Stimulated activated CD4-positive, alpha-beta T cell treated with anti-CD3 and anti-CD28 coated beads, Interleukin-15, amount 100 ng/mL, for 24 hours (primary cell): ENCODE results near the gene TFAP2C.
A peak's percentile ranks its signal among the peaks of the same experiment; 100 is the strongest.

Experiments
- DNase-seq: peaks from one replicate; pipeline ENCODE4 v3.0.0-alpha.2; 2020

The TFAP2C gene

GRCh38 chr20:56628873-56629463, at the start of gene TFAP2C:
Gene TFAP2C, plus strand, starts transcription at chr20:56629306. Its CDS starts 239 bp downstream, at chr20:56629545.
- DNase-seq, result peak; percentile 65

- no peak for DNase-seq
Measured at GRCh38 chr20:56580226-56580625, 48.9 kb upstream of the TFAP2C start.

- DNase-seq, result no peak
Measured at GRCh38 chr20:56581701-56582100, 47.4 kb upstream of the TFAP2C start.

- DNase-seq, result no peak
Measured at GRCh38 chr20:56582542-56582941, 46.6 kb upstream of the TFAP2C start.

- DNase-seq, result no peak
Measured at GRCh38 chr20:56584916-56585315, 44.2 kb upstream of the TFAP2C start.

GRCh38 chr20:56587307-56588041, 41.6 kb upstream of the TFAP2C start:
- no peak for DNase-seq

GRCh38 chr20:56588996-56589395, 40.1 kb upstream of the TFAP2C start:
- DNase-seq, result no peak

GRCh38 chr20:56589633-56590032, 39.5 kb upstream of the TFAP2C start:
- DNase-seq, result no peak

GRCh38 chr20:56590888-56591287, 38.2 kb upstream of the TFAP2C start:
- DNase-seq, result no peak

GRCh38 chr20:56592211-56592610, 36.9 kb upstream of the TFAP2C start:
- DNase-seq, result no peak

- DNase-seq, result no peak
Measured at GRCh38 chr20:56592817-56593216, 36.3 kb upstream of the TFAP2C start.

- DNase-seq, result no peak
Measured at GRCh38 chr20:56595746-56596475, 33.2 kb upstream of the TFAP2C start.

GRCh38 chr20:56601166-56601565, 27.9 kb upstream of the TFAP2C start:
- DNase-seq, result no peak

- no peak for DNase-seq
Measured at GRCh38 chr20:56604673-56605072, 24.4 kb upstream of the TFAP2C start.

- no peak for DNase-seq
Measured at GRCh38 chr20:56605261-56605996, 23.7 kb upstream of the TFAP2C start.

- no peak for DNase-seq
Measured at GRCh38 chr20:56606174-56606945, 22.7 kb upstream of the TFAP2C start.

- no peak for DNase-seq
Measured at GRCh38 chr20:56607061-56607704, 21.9 kb upstream of the TFAP2C start.

GRCh38 chr20:56608376-56608775, 20.7 kb upstream of the TFAP2C start:
- DNase-seq, result no peak

GRCh38 chr20:56609321-56609720, 19.8 kb upstream of the TFAP2C start:
- no peak for DNase-seq

GRCh38 chr20:56610098-56610497, 19.0 kb upstream of the TFAP2C start:
- DNase-seq, result no peak

GRCh38 chr20:56614196-56614595, 14.9 kb upstream of the TFAP2C start:
- no peak for DNase-seq

GRCh38 chr20:56616716-56617115, 12.4 kb upstream of the TFAP2C start:
- DNase-seq, result no peak
